Measurements from ENCODE around the gene RHCE.

- no peak for TF ChIP-seq POLR2A (IDR thresholded peaks at IDR 0.05)
- TF ChIP-seq CTCF (IDR thresholded peaks at IDR 0.05), result no peak
These were observed 12.2 kb upstream of the RHCE start for GRCh38 chr1:25432749-25433388.
